ENCODE results near the gene CACNA2D3.

- TF ChIP-seq CTCF (conservative IDR thresholded peaks at IDR 0.05; ENCODE audit: low read length) (no peak), EZH2phosphoT487 (IDR thresholded peaks at IDR 0.05; ENCODE audit: borderline replicate concordance, low read depth, low read length) (no peak)
These were observed 837 bp downstream of the CACNA2D3 start for GRCh38 chr3:54123003-54123775.
